GM12865 (cell line): ENCODE measurements around the gene GRHL1.

Experiments
- DNase-seq: peaks from one replicate; pipeline ENCODE4 v3.0.0; 2010; ENCODE audit warnings: low read depth
- H3K4me3 ChIP-seq: 2 replicates; pipeline ENCODE4 v1.5.1; 2011; ENCODE audit warnings: mild to moderate bottlenecking, low read depth, low read length, control low read depth
- TF ChIP-seq, protein P1 (sequence below): IDR thresholded peaks from 2 replicates; pipeline ENCODE4 v1.5.1; 2011; ENCODE audit warnings: low read length, control low read depth, low read depth, inconsistent platforms; ENCODE audit not compliant: insufficient read depth; ENCODE audit errors: missing control alignments

The GRHL1 gene

DNA sequence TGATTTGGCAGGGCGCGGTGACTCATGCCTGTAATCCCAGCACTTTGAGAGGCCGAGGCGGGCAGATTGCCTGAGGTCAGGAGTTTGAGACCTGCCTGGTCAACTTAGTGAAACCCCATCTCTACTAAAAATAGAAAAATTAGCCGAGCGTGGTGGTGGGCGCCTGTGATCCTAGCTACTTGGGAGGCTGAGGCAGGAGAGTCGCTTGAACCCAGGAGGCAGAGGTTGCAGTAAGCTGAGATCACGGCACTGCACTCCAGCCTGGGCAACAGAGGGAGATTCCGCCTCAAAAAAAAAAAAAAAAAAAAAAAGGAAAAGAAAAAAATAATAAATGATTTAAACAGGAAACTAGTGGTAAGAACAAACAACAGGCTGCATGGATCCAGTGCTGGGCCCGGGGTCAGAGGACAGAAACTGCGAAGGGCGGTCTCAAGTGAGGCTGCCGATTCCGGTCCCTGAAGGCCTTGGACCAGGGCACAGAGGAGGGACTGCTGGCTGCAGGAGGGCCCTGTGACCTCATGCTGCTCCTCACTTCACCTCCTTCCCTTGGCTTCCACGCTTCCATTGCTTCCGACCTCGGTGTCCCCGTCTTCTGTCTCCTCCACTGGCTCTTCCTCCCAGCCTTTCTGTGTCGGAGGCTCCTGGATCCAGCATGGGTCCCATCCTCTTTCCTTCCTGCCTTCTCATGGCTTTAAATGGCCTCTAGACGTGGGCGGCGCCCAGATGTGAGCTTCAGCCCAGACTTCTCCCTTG, 2.1 kb upstream of the GRHL1 start:
- DNase-seq = no peak
- no peak overlapping the region for H3K4me3 ChIP-seq
- TF ChIP-seq, protein P1, sequence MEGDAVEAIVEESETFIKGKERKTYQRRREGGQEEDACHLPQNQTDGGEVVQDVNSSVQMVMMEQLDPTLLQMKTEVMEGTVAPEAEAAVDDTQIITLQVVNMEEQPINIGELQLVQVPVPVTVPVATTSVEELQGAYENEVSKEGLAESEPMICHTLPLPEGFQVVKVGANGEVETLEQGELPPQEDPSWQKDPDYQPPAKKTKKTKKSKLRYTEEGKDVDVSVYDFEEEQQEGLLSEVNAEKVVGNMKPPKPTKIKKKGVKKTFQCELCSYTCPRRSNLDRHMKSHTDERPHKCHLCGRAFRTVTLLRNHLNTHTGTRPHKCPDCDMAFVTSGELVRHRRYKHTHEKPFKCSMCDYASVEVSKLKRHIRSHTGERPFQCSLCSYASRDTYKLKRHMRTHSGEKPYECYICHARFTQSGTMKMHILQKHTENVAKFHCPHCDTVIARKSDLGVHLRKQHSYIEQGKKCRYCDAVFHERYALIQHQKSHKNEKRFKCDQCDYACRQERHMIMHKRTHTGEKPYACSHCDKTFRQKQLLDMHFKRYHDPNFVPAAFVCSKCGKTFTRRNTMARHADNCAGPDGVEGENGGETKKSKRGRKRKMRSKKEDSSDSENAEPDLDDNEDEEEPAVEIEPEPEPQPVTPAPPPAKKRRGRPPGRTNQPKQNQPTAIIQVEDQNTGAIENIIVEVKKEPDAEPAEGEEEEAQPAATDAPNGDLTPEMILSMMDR = no peak

DNA sequence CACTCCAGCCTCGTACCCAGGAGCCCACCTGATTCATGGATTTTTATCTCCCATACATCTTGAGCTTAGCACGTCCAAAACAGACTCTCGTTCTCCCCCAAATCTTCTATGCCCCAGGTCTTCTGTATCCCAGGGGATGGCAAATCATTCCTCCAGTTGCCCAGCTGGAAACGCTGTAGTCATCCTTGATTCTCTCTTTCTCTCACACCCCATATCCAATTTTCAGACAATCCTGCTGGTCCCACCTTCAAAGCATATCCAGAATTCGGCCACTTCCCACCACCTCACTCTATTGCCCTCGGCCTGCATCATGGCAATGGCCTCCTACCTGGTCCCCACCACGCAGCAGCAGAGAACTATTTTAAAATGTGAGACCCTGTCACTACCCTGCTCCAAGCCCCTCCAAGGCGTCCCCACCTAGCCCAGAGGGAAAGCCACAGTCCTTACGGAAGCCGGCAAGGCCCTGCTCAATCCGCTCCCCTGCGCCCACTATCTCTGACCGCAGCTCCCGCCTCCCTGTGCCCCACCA, 1.4 kb upstream of the GRHL1 start:
- no peak for DNase-seq
- TF ChIP-seq, protein P1 = no peak
- no peak overlapping the region for H3K4me3 ChIP-seq

DNA sequence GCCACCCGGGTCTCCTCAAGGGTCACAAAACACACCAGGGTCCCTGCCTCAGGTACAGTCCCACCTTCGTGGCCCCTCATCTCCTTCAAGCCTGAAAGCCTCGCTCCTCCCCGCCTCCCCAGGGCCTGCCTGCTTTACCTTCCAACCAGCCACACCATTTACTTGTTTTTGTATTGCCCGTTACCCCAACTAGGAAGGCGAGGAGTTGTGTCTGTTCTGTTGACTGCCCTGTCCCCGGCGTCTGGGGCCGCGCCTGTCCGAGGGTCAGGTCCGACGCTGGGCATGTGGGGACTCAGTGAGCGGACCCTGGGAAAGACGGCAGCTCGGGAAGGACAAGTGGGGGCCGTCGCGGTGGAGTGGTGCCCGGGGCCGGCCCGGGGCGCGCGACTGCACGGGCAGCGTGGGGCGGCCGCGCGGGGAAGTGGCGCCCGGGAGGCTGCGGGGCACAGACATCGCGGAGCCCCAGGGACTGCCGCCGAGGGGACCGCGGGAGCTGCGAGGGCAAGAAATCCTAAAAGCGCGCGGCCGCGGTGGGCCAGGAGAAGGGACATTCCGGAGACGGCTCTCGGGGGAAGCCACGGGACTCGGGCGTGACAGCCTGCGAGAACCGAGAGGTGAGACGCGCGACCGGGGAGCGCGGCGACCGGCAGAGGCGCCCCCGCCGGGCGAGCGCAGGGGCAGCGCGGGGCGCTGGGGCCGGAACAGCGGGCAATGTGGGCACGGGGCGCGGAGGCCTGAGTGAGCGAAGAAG, 797 bp upstream of the GRHL1 start:
- TF ChIP-seq, protein P1 = peak; percentile 15
- DNase-seq = peak; percentile 61
- H3K4me3 ChIP-seq = peak overlapping the region; percentile 60

DNA sequence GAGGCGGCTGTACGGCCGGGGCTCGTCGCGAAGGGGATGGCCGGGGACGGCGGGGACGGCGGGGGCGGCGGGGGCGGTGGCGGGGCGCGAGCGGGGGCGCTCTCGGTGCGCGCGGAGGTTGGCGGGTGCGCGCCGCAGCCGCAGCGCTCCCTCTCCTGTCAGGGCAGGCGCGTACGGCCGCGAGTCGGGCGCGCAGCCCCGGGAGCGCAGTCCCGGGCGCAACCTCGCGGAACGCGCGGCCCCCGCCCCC, 296 bp upstream of the GRHL1 start:
- DNase-seq = no peak
- TF ChIP-seq, protein P1 = no peak
- H3K4me3 ChIP-seq = peak overlapping the region; percentile 60

DNA sequence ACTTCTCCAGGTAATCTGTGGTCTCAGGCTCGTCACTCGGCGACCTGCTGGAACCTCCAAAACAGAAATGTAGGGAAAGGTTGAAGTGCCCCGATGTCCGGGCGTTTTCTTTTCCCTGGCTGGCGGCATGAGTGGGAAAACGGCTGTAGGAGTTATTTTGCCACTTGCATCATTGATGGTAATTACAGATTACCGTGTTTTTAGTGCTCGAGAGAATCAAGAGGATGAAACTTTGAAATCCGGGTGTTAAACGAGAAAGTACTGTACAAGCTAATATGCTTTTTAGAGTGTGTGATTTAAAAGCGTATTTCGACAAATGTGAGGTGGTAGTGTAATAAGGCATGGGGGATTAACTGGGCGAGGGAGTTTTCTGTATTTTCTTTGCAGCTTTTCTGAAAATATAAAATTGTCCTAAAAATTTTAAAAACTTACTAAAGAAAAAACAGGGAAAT, 819 bp downstream of the GRHL1 start:
- TF ChIP-seq, protein P1 = no peak
- DNase-seq = no peak
- H3K4me3 ChIP-seq = peak overlapping the region; percentile 69; the same call in 1 of the 2 replicates

DNA sequence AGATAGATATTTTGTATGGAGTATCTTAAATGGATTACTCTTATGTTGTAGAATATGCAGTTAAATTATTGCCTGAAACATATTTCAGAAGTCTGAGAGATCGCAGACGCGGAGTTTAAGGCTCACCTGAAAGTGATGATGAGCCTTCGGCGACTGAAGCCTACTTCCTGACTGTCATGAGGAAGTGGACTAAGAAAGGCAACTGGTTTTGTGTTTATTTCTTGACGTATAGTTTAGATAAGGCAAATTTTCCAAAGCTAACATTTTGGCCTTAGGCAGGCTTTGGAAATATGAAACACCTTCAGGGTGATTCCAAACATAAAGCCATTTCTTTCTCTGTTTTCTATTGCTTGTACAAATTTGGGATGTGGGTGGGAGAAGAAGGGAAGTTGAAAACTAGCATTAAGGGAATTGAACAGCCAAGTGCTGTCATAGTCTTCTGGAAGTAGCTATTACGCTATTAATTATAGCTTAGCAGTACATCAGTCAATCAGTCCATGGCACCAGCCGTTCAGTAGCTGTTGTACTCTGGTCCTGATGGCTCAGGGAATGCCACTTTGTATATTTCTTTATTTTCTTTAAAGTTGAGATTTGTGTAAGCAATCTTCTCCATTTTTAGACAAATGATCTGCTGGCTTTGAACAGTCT, 1.5 kb downstream of the GRHL1 start:
- no peak overlapping the region for H3K4me3 ChIP-seq
- TF ChIP-seq, protein P1 = no peak
- no peak for DNase-seq
